Epithelial cell of proximal tubule (primary cell): ENCODE results near the gene COX5A. TPM values are rescaled to one million over a fixed set of nuclear protein-coding genes. Genes with fewer than 3 reads are reported as not detected.

Source experiments
- DNase-seq: peaks from one replicate; pipeline ENCODE4 v3.0.0-alpha.2; 2011; ENCODE audit warnings: low read depth
- H3K4me3 ChIP-seq: 2 replicates; pipeline ENCODE4 v1.5.1; 2011; ENCODE audit warnings: low read depth, mild to moderate bottlenecking, low read length
- total RNA-seq: library from RNA; depleted of rRNA; stranded (reverse); fragments of >200 nt; gene quantifications from 2 replicates; pipeline ENCODE4 v1.2.3, GENCODE V29; 2015
- TF ChIP-seq, protein P1 (sequence below): conservative IDR thresholded peaks from 2 replicates; pipeline ENCODE4 v1.5.1; 2012; ENCODE audit warnings: low read depth, mild to moderate bottlenecking, low read length

COX5A gene
- total RNA-seq, 1 donor from 2014 or later = 123 TPM

- TF ChIP-seq, protein P1, sequence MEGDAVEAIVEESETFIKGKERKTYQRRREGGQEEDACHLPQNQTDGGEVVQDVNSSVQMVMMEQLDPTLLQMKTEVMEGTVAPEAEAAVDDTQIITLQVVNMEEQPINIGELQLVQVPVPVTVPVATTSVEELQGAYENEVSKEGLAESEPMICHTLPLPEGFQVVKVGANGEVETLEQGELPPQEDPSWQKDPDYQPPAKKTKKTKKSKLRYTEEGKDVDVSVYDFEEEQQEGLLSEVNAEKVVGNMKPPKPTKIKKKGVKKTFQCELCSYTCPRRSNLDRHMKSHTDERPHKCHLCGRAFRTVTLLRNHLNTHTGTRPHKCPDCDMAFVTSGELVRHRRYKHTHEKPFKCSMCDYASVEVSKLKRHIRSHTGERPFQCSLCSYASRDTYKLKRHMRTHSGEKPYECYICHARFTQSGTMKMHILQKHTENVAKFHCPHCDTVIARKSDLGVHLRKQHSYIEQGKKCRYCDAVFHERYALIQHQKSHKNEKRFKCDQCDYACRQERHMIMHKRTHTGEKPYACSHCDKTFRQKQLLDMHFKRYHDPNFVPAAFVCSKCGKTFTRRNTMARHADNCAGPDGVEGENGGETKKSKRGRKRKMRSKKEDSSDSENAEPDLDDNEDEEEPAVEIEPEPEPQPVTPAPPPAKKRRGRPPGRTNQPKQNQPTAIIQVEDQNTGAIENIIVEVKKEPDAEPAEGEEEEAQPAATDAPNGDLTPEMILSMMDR = no peak
- no peak overlapping the region for H3K4me3 ChIP-seq
- no peak for DNase-seq
Measured at GRCh38 chr15:74913041-74913440, 24.8 kb downstream of the COX5A start.

DNA sequence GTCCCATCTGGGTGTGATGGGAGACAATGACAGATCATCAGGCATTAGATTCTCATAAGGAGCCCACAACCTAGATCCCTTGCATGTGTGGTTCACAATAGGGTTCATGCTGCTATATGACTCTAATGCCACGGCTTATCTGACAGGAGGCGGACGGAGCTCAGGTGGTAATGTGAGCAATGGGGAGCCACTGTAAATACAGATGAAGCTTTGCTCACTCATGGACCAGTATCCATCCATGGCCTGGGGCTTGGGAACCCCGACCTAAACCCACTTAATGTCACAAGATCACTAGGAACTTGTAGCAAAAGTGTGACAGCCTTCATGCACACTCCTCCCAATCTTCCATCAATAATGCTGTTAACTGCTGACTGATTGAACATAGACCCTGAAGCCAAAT is 29.2 kb downstream of the COX5A start:
- no peak overlapping the region for H3K4me3 ChIP-seq
- DNase-seq = no peak
- TF ChIP-seq, protein P1 = no peak

DNA sequence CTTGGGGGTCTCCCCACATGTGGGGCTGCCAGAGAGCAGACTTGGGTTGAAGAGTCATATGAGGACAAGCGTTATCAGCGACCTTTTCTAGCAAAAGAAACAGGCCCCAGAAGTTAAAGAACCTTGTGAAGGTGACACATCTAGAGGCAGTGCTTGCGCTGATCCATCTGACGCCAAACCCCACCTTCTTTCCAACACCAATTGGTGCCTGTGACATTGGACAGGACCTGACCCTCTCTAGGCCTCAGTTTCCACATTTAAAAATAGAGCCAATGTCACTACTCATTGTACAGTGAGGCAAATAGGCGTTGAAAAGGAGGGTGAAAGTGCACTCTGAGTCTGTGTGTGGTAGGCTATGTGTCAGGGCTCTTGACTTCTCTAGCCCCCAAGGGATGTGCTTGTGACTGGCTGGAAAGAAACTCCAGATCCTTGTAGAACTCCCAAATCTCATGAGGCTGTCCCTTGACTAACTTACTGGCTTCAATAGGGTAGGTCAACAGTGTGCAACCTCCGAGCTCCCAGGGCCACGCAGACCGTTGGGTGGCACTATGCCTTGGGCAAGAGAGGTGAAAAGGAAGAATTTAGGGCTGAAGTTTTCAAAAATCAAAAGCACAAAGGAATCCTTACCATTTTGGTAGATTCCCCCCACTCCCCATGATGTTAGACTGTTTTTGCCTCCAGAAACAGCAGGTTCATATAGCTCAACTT is 30.6 kb downstream of the COX5A start:
- H3K4me3 ChIP-seq = peak overlapping the region; percentile 88
- TF ChIP-seq, protein P1 = no peak
- DNase-seq = no peak

DNA sequence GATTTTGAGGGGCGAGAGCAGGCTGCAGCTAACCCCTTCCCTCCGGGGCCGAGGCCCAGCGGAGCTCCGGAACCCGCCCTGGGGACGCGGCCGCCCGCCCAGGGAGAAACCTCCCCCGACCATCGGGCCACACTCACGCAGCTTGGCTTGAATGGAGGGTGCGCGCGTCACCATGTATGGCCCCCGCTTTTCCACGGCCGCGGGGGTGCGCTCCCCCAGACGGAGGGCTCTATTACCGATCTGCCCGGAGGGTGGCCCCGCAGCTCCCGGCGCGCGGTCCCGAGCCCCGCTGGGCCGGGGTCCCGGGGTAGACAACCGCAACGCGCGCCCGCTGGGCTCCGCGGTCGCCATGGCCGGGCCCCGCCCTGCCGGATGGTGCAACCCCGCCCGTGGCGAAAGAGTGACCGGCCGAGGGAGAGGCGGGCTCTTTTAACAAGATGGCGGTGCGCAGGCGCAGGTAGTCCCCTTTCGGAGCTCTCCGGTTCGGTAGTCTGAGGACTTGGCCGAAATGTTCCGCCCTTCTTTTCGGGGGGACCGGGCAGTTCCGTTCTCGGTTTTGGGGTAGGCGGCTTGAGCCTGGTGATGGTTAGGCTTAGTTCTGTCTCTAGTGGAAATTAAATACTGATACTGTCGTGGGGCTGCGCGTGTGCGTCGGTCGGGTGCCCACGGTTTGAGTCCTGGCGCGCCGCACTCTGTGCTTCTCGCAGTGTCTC is 31.3 kb downstream of the COX5A start, which contains the start of gene FAM219B:
FAM219B (minus strand) TSS at position 402 of the 713 bp plus-strand sequence; CDS start at position 351, 51 bp downstream.
- TF ChIP-seq, protein P1 = no peak
- DNase-seq = no peak
- H3K4me3 ChIP-seq = peak within 1 kb of the TSS; percentile 88

- no peak for DNase-seq
- TF ChIP-seq, protein P1 = no peak
- H3K4me3 ChIP-seq = peak overlapping the region; percentile 88
Measured at GRCh38 chr15:74906067-74906449, 31.8 kb downstream of the COX5A start.

GRCh38 chr15:74904190-74904805 is 33.6 kb downstream of the COX5A start:
- TF ChIP-seq, protein P1 = no peak
- H3K4me3 ChIP-seq = no peak overlapping the region
- DNase-seq = no peak
